ENCODE results near the gene RPRD2. TPM values are rescaled to one million over a fixed set of nuclear protein-coding genes. Genes with fewer than 3 reads are reported as not detected.
A peak's percentile ranks its signal among the peaks of the same experiment; 100 is the strongest.

RPRD2 gene
- total and polyA plus RNA-seq, 9 of the 15 experiments (the other 6 are each of a cell fraction or from before 2014, with no cell fraction given), result 1.5 to 21.6 (median 7.7) TPM

DNA sequence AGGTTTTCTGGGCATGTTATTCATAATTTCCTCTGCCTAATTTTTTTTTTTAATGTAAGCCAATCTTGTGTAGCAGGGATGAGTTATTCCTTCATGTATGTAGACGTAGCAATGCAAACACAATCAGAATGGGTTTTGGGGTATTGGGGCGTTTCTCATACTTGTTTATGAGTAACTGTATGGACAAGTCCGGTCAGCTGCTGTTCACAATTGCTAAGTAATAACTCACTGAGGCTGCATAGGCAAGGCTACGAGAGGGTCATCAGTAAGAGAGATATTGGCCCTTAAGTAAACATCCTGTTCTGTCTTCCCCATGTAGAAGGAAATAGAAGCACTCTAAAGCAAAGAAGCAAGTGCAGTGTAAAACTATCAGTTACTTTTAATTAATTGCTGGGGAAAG is 113.8 kb downstream of the RPRD2 start (continued):
- TF ChIP-seq SOX6 (IDR thresholded peaks at IDR 0.05) (0 out of 2 replicates have a peak, but pooled peaks have one; percentile 13), MECOM (CRISPR knock-in tag; IDR thresholded peaks at IDR 0.05) (no peak), NR3C1 (CRISPR knock-in tag; IDR thresholded peaks at IDR 0.05) (no peak), MCM7 (IDR thresholded peaks at IDR 0.05) (no peak), TCFL5 (CRISPR knock-in tag; conservative IDR thresholded peaks at IDR 0.05) (no peak), YBX1 (IDR thresholded peaks at IDR 0.05) (no peak), PKNOX1 (IDR thresholded peaks at IDR 0.05) (0 out of 2 replicates have a peak, but pooled peaks have one; percentile 18), POLR2AphosphoS2 (IDR thresholded peaks at IDR 0.05; ENCODE audit: low read length) (peak; percentile 61; the same call in 1 of the 2 replicates), DDX20 (tag; IDR thresholded peaks at IDR 0.05; ENCODE audit: low read depth) (no peak), ETV6 (IDR thresholded peaks at IDR 0.05; ENCODE audit: borderline replicate concordance in 1 of 2, low read depth in 2 of 2, low read length in 1 of 2) (no peak), ETV6 (CRISPR knock-in tag; IDR thresholded peaks at IDR 0.05; ENCODE audit: borderline replicate concordance) (no peak), ZNF239 (CRISPR knock-in tag; IDR thresholded peaks at IDR 0.05) (no peak), ELF1 (tag; IDR thresholded peaks at IDR 0.05) (no peak)
- TF ChIP-seq, protein P1, sequence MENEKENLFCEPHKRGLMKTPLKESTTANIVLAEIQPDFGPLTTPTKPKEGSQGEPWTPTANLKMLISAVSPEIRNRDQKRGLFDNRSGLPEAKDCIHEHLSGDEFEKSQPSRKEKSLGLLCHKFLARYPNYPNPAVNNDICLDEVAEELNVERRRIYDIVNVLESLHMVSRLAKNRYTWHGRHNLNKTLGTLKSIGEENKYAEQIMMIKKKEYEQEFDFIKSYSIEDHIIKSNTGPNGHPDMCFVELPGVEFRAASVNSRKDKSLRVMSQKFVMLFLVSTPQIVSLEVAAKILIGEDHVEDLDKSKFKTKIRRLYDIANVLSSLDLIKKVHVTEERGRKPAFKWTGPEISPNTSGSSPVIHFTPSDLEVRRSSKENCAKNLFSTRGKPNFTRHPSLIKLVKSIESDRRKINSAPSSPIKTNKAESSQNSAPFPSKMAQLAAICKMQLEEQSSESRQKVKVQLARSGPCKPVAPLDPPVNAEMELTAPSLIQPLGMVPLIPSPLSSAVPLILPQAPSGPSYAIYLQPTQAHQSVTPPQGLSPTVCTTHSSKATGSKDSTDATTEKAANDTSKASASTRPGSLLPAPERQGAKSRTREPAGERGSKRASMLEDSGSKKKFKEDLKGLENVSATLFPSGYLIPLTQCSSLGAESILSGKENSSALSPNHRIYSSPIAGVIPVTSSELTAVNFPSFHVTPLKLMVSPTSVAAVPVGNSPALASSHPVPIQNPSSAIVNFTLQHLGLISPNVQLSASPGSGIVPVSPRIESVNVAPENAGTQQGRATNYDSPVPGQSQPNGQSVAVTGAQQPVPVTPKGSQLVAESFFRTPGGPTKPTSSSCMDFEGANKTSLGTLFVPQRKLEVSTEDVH (IDR thresholded peaks at IDR 0.05; ENCODE audit: low read depth, partially characterized antibody), result no peak
